Spleen (tissue), 7 donors: ENCODE data around the gene FOXP1.

Experiments used
- CTCF ChIP-seq, 11 experiments: fragments of 200-600 bp in 7 of 11; fragments of 450-650 bp in 4 of 11; sonication (generic) in 4 of 11; IDR thresholded peaks in 8 of 11; conservative IDR thresholded peaks in 3 of 11; 1 replicate in 7 of 11; 2 replicates in 4 of 11; pipeline versions ENCODE4 v1.4.0 to v1.8.0; 2016 to 2021; ENCODE audit warnings: antibody characterized with exemption in 11 of 11, inconsistent platforms in 4 of 11, mild to moderate bottlenecking in 1 of 11
- POLR2A ChIP-seq, 3 donors: fragments of 450-650 bp; IDR thresholded peaks; one replicate each; pipeline ENCODE4 v1.5.1; 2017; ENCODE audit warnings: antibody characterized with exemption in 3 of 3, mild to moderate bottlenecking in 1 of 3
- POLR2AphosphoS5 ChIP-seq, 3 donors: sonication (generic); formaldehyde crosslinking; IDR thresholded peaks; one replicate each; pipeline ENCODE4 v1.5.1; 2017; ENCODE audit warnings: antibody characterized with exemption in 3 of 3
- donor health status: DM: no; HTN: no; CAD: no; lungs with moderate emphysema.
- donor health status: DM: no; HTN: no; CAD: no.
- donor health status: DM: no; HTN: no; CAD: no.

- TF ChIP-seq CTCF (IDR thresholded peaks at IDR 0.05 in 8 of 11, conservative IDR thresholded peaks at IDR 0.05 in 3 of 11) (no peak), POLR2A (IDR thresholded peaks at IDR 0.05) (no peak), POLR2AphosphoS5 (IDR thresholded peaks at IDR 0.05) (no peak)
Measured at GRCh38 chr3:71195492-71195891, 388.0 kb downstream of the FOXP1 start.
